IMR-90 (cell line): ENCODE results near the gene SLC12A7. TPM values are rescaled to one million over a fixed set of nuclear protein-coding genes. Genes with fewer than 3 reads are reported as not detected.

Source experiments
- ATAC-seq: fragments of 200-7000 bp; cut with Tn5 transposase; 2 replicates; pipeline ENCODE4 v1.9.1; 2020; ENCODE audit warnings: low read depth, mild to moderate bottlenecking, moderate library complexity
- BruUV-seq: library from RNA; stranded (reverse); fragments of 400-500 nt; replicated peaks from 2 replicates; lab custom pipeline; 2021; lab: Mats Ljungman, UMichigan
- CTCF ChIA-PET: fragments of 300-600 bp; formaldehyde crosslinking; extraction: SDS; loops from one replicate; lab custom pipeline; 2021; ENCODE audit warnings: antibody characterized with exemption; lab: Yijun Ruan, JAX
- POLR2A ChIA-PET: fragments of 300-600 bp; sonication (Branson Sonifier 250); formaldehyde crosslinking; loops from one replicate; lab custom pipeline; 2022; ENCODE audit warnings: antibody characterized with exemption; ENCODE audit not compliant: unreplicated experiment; lab: Charles Lee
- DNase-seq: peaks from one replicate; pipeline ENCODE4 v3.0.0; 2013
- H2AFZ ChIP-seq: replicated peaks from 2 replicates; pipeline ENCODE3; 2013; ENCODE audit warnings: low read length, mild to moderate bottlenecking; ENCODE audit not compliant: poor library complexity
- H2AK5ac ChIP-seq: 2 replicates; pipeline ENCODE4 v1.6.1; 2013; ENCODE audit warnings: low read depth, low read length, inconsistent platforms
- H2AK9ac ChIP-seq: replicated peaks from 2 replicates; pipeline ENCODE3; 2013; ENCODE audit warnings: mild to moderate bottlenecking, low read depth, low read length, moderate library complexity; ENCODE audit not compliant: poor library complexity
- H2BK120ac ChIP-seq: 2 replicates; pipeline ENCODE4 v1.6.1; 2013; ENCODE audit warnings: low read depth, low read length, inconsistent platforms
- H2BK15ac ChIP-seq: 3 replicates; pipeline ENCODE4 v1.6.1; 2013; ENCODE audit warnings: low read depth, low read length, inconsistent platforms
- H2BK20ac ChIP-seq: 2 replicates; pipeline ENCODE4 v1.6.1; 2013; ENCODE audit warnings: low read depth, mild to moderate bottlenecking, inconsistent platforms, low read length, moderate library complexity
- H2BK5ac ChIP-seq: 2 replicates; pipeline ENCODE4 v1.6.1; 2013; ENCODE audit warnings: mild to moderate bottlenecking, low read depth, low read length, inconsistent platforms; ENCODE audit not compliant: poor library complexity, severe bottlenecking
- H3K14ac ChIP-seq: replicated peaks from 2 replicates; pipeline ENCODE4 v1.6.1; 2013; ENCODE audit warnings: low read depth, low read length, inconsistent platforms
- H3K18ac ChIP-seq: 2 replicates; pipeline ENCODE4 v1.6.1; 2013; ENCODE audit warnings: low read depth, low read length, control low read depth
- H3K23ac ChIP-seq: 2 replicates; pipeline ENCODE4 v1.6.1; 2013; ENCODE audit warnings: low read depth, low read length, inconsistent platforms
- H3K27ac ChIP-seq: 2 replicates; pipeline ENCODE4 v1.5.1; 2013; ENCODE audit warnings: mild to moderate bottlenecking, control low read depth, low read length; ENCODE audit not compliant: insufficient read depth
- H3K27me3 ChIP-seq: 2 replicates; pipeline ENCODE4 v1.6.1; 2013; ENCODE audit warnings: low read length; ENCODE audit not compliant: control insufficient read depth, insufficient read depth
- H3K36me3 ChIP-seq: 2 replicates; pipeline ENCODE4 v1.6.1; 2013; ENCODE audit warnings: low read length, mixed read lengths; ENCODE audit not compliant: control insufficient read depth, insufficient read depth
- H3K4ac ChIP-seq: 2 replicates; pipeline ENCODE4 v1.6.1; 2013; ENCODE audit warnings: low read depth, low read length, inconsistent platforms
- H3K4me1 ChIP-seq: 2 replicates; pipeline ENCODE4 v1.6.1; 2013; ENCODE audit warnings: low read length, mixed read lengths; ENCODE audit not compliant: control insufficient read depth, insufficient read depth
- H3K4me2 ChIP-seq: 2 replicates; pipeline ENCODE4 v1.6.1; 2013; ENCODE audit warnings: low read depth, mild to moderate bottlenecking, control low read depth, low read length, moderate library complexity
- H3K4me3 ChIP-seq: 2 replicates; pipeline ENCODE4 v1.5.1; 2013; ENCODE audit warnings: low read depth, mild to moderate bottlenecking, control low read depth, low read length, moderate library complexity; ENCODE audit not compliant: insufficient read depth
- H3K56ac ChIP-seq: 2 replicates; pipeline ENCODE4 v1.6.1; 2013; ENCODE audit warnings: low read length, inconsistent platforms; ENCODE audit not compliant: insufficient read depth; ENCODE audit errors: extremely low read depth
- H3K79me1 ChIP-seq, 2 experiments: 2 replicates each; pipeline ENCODE4 v1.6.1; 2013; ENCODE audit warnings: low read length in 2 of 2, inconsistent platforms in 1 of 2, low read depth in 1 of 2
- H3K9ac ChIP-seq: 2 replicates; pipeline ENCODE4 v1.6.1; 2013; ENCODE audit warnings: low read depth, low read length, control low read depth
- H3K9me1 ChIP-seq: 2 replicates; pipeline ENCODE4 v1.6.1; 2013; ENCODE audit warnings: low read length, inconsistent platforms; ENCODE audit not compliant: insufficient read depth
- H3K9me3 ChIP-seq: 2 replicates; pipeline ENCODE4 v1.6.1; 2013; ENCODE audit warnings: low read length; ENCODE audit not compliant: control insufficient read depth, insufficient read depth
- H4K20me1 ChIP-seq: 2 replicates; pipeline ENCODE4 v1.6.1; 2013; ENCODE audit warnings: low read length, inconsistent platforms; ENCODE audit not compliant: insufficient read depth
- H4K5ac ChIP-seq: 2 replicates; pipeline ENCODE4 v1.6.1; 2013; ENCODE audit warnings: mild to moderate bottlenecking, low read depth, low read length, control low read depth
- H4K8ac ChIP-seq, 2 experiments: 2 replicates each; pipeline ENCODE4 v1.6.1; 2013; ENCODE audit warnings: low read depth in 2 of 2, low read length in 2 of 2, control low read depth in 1 of 2, inconsistent platforms in 1 of 2
- H4K91ac ChIP-seq: 2 replicates; pipeline ENCODE4 v1.6.1; 2013; ENCODE audit warnings: low read depth, low read length, inconsistent platforms; ENCODE audit not compliant: insufficient read depth
- CTCF ChIP-seq: conservative IDR thresholded peaks from 2 replicates; pipeline ENCODE4 v1.5.1; 2012; ENCODE audit warnings: mild to moderate bottlenecking, low read depth, low read length, improper control_type of control experiment
- WGBS, 2 experiments: methylation state at CpG; one replicate each; pipeline versions ENCODE4 v1.1.5 to v1.1.7; 2013; ENCODE audit warnings: missing lambda C conversion rate in 2 of 2; ENCODE audit not compliant: insufficient read length in 1 of 2; ENCODE audit errors: extremely low coverage in 2 of 2; 5-methylcytosine and 5-hydroxymethylcytosine counted together
- dilution Hi-C: fragments of 300-500 bp; cut with HindIII; formaldehyde crosslinking; loops from one replicate; pipeline ENCODE4 v1.14.3; 2018; ENCODE audit warnings: low sequenced_read_pairs; ENCODE audit not compliant: unreplicated experiment
- in situ Hi-C: fragments of 300-500 bp; cut with MboI; formaldehyde crosslinking; loops from 3 replicates; pipeline ENCODE4 v1.14.3; 2019; ENCODE audit warnings: low sequenced_read_pairs, inconsistent platforms, mixed read lengths
- intact Hi-C: fragments of 100-400 bp; cut with micrococcal nuclease; formaldehyde crosslinking; loops from 2 replicates; pipeline ENCODE4 v1.10.0; 2022
- polyA plus RNA-seq, 3 experiments: library from polyadenylated mRNA; depleted of rRNA; stranded (reverse); fragments of >200 nt; gene quantifications; 2 replicates each; pipeline ENCODE4 v1.2.3, GENCODE V29; 2012; ENCODE audit warnings: low replicate concordance in 1 of 3
- total RNA-seq: library from RNA; depleted of rRNA; stranded (reverse); fragments of >200 nt; gene quantifications from 2 replicates; pipeline ENCODE4 v1.2.3, GENCODE V29; 2012

SLC12A7 gene
- total and polyA plus RNA-seq, 2 of the 4 experiments (the other 2 are of a cell fraction): 3.0 to 6.1 TPM

- DNase-seq: no peak
- in situ Hi-C loops: no loop called here
- BruUV-seq: no TSS peak
Observed at GRCh38 chr5:1121044-1121443, 9.2 kb upstream of the SLC12A7 start.

More at GRCh38 chr5:1121044-1121443, 9.2 kb upstream of the SLC12A7 start:
- Histone ChIP-seq H4K8ac (no peak overlapping the region), H3K4me3 (no peak overlapping the region), H3K9me3 (no peaks in the 10 kb centered on the region), H3K18ac (no peak overlapping the region), H3K14ac (no peak overlapping the region), H3K4me2 (no peak overlapping the region), H2AK9ac (no peak overlapping the region), H4K5ac (no peak overlapping the region), H2BK15ac (no peak overlapping the region), H3K9ac (no peak overlapping the region), H3K4me1 (no peaks in the 10 kb centered on the region), H3K23ac (no peak overlapping the region), H2BK120ac (no peak overlapping the region), H2BK5ac (no peak overlapping the region), H2AK5ac (no peak overlapping the region), H3K27me3 (peaks cover 53% of the 10 kb centered on the region), H2AFZ (no peak overlapping the region), H3K4ac (no peak overlapping the region), H2BK20ac (no peak overlapping the region), H3K9me1 (no peaks in the 10 kb centered on the region), H4K20me1 (no peaks in the 10 kb centered on the region; the same call in 1 of the 2 replicates), H3K36me3 (no peaks in the 10 kb centered on the region), H3K27ac (no peak overlapping the region), H3K79me1 (no peaks in the 10 kb centered on the region), H3K56ac (no peak overlapping the region), H4K91ac (no peak overlapping the region)
- intact Hi-C loops (no loop called here), dilution Hi-C loops (no loop called here)
- ChIA-PET CTCF (no interaction called here), POLR2A (interaction anchor here (0.6 kb wide), 1 partner anchor 17 kb away, joined by 3 read pairs; no protein-coding TSS in a partner anchor)
- 67% methylated on average over 7 of the region's 14 CpGs; no CpG with 5 or more reads in 1 of the 2 experiments for WGBS, 2 experiments
- TF ChIP-seq CTCF: no peak
- no peak for ATAC-seq
